Mesendoderm (in vitro differentiated cells): ENCODE data around the gene SIAH3.

ENCODE experiments used
- DNase-seq: peaks from one replicate; pipeline ENCODE4 v3.0.0; 2013
- H2AK5ac ChIP-seq: 2 replicates; pipeline ENCODE4 v1.6.1; 2013; ENCODE audit warnings: low read length, inconsistent platforms
- H2BK120ac ChIP-seq: 2 replicates; pipeline ENCODE4 v1.6.1; 2013; ENCODE audit warnings: low read depth, mild to moderate bottlenecking, low read length, moderate library complexity, mixed read lengths
- H2BK15ac ChIP-seq: replicated peaks from 2 replicates; pipeline ENCODE4 v1.6.1; 2013; ENCODE audit warnings: low read depth, mild to moderate bottlenecking, moderate library complexity
- H2BK5ac ChIP-seq: 2 replicates; pipeline ENCODE4 v1.6.1; 2013; ENCODE audit warnings: low read length, inconsistent platforms
- H3K18ac ChIP-seq: 2 replicates; pipeline ENCODE4 v1.6.1; 2013; ENCODE audit warnings: mild to moderate bottlenecking, low read length, mixed read lengths
- H3K23ac ChIP-seq: one replicate; pipeline ENCODE4 v1.6.1; 2013; ENCODE audit warnings: low read length
- H3K27ac ChIP-seq: 2 replicates; pipeline ENCODE4 v1.5.1; 2013; ENCODE audit warnings: low read depth, mild to moderate bottlenecking, inconsistent platforms, low read length, moderate library complexity
- H3K27me3 ChIP-seq: 2 replicates; pipeline ENCODE4 v1.6.1; 2013; ENCODE audit warnings: low read length, control low read depth, mild to moderate bottlenecking, inconsistent platforms; ENCODE audit not compliant: insufficient read depth, poor library complexity
- H3K36me3 ChIP-seq: 2 replicates; pipeline ENCODE4 v1.6.1; 2013; ENCODE audit warnings: low read length, inconsistent platforms; ENCODE audit not compliant: control insufficient read depth, insufficient read depth
- H3K4ac ChIP-seq: one replicate; pipeline ENCODE4 v1.6.1; 2013; ENCODE audit warnings: low read depth, mild to moderate bottlenecking, low read length, moderate library complexity
- H3K4me1 ChIP-seq: 2 replicates; pipeline ENCODE4 v1.6.1; 2013; ENCODE audit warnings: low read depth, low read length, inconsistent platforms; ENCODE audit not compliant: control insufficient read depth
- H3K4me2 ChIP-seq: 2 replicates; pipeline ENCODE4 v1.6.1; 2013; ENCODE audit warnings: low read length
- H3K4me3 ChIP-seq: 2 replicates; pipeline ENCODE4 v1.5.1; 2013; ENCODE audit warnings: mild to moderate bottlenecking, low read length
- H3K56ac ChIP-seq: one replicate; pipeline ENCODE4 v1.6.1; 2013; ENCODE audit warnings: low read length
- H3K79me1 ChIP-seq: 2 replicates; pipeline ENCODE4 v1.6.1; 2013; ENCODE audit warnings: low read length, inconsistent platforms
- H3K79me2 ChIP-seq: 2 replicates; pipeline ENCODE4 v1.6.1; 2013; ENCODE audit warnings: mild to moderate bottlenecking, low read length; ENCODE audit not compliant: control insufficient read depth, insufficient read depth
- H3K9ac ChIP-seq: 2 replicates; pipeline ENCODE4 v1.6.1; 2013; ENCODE audit warnings: low read length, inconsistent platforms
- H4K5ac ChIP-seq: one replicate; pipeline ENCODE4 v1.6.1; 2013; ENCODE audit warnings: low read length
- H4K8ac ChIP-seq: one replicate; pipeline ENCODE4 v1.6.1; 2013; ENCODE audit warnings: low read depth, mild to moderate bottlenecking, control low read depth, low read length, moderate library complexity
- WGBS: extraction: QIAGEN DNeasy Blood & Tissue Kit; methylation state at CpG from one replicate; pipeline ENCODE4 v1.1.7; 2013; ENCODE audit warnings: low lambda C conversion rate, missing lambda C conversion rate; ENCODE audit not compliant: insufficient coverage; ENCODE audit errors: extremely low coverage; 5-methylcytosine and 5-hydroxymethylcytosine counted together

Gene SIAH3

DNA sequence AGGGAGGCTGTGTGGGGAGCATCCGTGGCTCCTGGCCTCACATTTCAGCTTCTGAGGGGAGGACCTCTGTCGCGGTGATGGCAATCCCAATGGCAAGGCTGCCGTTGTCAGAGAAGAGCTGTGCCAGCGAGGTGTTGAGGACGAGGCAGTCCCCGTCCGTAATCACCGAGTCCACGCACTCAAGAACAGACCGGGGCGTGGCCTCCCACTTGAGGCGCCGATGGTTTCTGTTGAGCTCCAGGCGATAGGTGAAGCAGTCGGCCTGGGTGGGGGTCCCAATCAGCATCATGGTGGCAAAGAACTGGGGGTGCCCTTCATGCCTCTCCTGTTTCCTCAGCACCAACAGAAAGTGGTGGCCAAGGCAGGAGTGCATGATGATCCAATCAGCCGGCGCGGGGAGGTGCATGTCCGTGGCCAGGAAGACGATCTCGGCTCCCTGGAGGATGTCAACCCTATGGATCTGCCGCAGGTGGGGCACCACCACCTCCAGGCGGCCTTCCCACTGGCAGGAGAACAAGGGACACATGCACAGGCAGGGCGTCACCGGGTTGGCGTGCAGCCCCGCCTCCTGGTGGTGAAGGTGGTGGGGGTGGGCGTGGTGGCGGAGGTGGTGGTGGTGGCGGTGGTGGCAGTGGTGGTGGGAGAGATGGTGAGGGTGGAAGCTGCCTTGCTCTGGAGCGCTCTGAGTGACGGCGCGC is 68.1 kb downstream of the SIAH3 start:
- no peak overlapping the region for H3K9ac ChIP-seq
- H3K4me1 ChIP-seq, result peaks cover 1% of the 10 kb centered on the region
- no peak for DNase-seq
- H3K23ac ChIP-seq, result no peak overlapping the region
- H3K4me2 ChIP-seq, result no peak overlapping the region
- H4K5ac ChIP-seq, result no peak overlapping the region
- no peaks in the 10 kb centered on the region for H3K27me3 ChIP-seq
- H3K4me3 ChIP-seq, result no peak overlapping the region
- no peak overlapping the region for H3K27ac ChIP-seq
- no peak overlapping the region for H2AK5ac ChIP-seq
- no peak overlapping the region for H3K4ac ChIP-seq
- WGBS, result no CpG with 5 or more reads among the region's 35 CpGs
- no peak overlapping the region for H3K56ac ChIP-seq
- no peak overlapping the region for H3K18ac ChIP-seq
- H2BK5ac ChIP-seq, result no peak overlapping the region
- H2BK15ac ChIP-seq, result no peak overlapping the region
- H3K36me3 ChIP-seq, result no peaks in the 10 kb centered on the region
- H2BK120ac ChIP-seq, result no peak overlapping the region
- no peaks in the 10 kb centered on the region for H3K79me1 ChIP-seq
- H3K79me2 ChIP-seq, result no peaks in the 10 kb centered on the region
- no peak overlapping the region for H4K8ac ChIP-seq

DNA sequence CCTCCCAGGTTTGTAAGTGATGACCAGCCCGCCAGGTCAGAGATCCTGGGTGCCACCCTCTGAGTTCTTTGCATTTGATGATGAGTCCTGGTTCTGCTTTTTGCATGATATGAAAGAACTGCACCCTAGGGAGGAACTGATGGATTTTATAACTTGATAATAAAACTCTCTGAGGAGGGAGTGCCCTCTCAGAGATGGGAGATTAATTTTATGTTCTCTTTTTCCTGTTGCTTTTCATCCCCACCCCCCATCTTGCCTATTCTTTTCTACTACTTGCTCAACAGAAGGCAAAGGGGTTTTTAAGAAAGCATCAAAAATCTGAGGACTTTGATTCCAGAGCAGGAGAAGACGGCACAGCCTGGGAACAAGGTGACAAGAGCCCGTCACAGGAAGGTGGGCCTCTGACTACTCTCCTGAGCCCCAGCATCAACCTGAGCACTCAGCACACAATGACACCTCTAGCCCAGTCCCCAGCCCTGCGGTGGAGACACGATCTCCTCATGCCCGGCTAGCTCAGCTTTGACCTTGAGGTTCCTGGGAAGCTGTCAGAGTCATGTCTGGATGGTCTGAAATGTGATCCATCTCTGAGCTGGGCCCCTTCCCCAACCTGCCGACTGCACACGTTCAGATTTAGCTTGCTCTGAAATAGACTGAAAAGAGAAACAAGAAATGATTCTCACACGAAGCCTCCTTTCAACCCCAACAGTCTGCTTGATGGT is 69.1 kb downstream of the SIAH3 start:
- Histone ChIP-seq H3K4me3 (no peak overlapping the region), H3K56ac (no peak overlapping the region), H3K4me1 (no peaks in the 10 kb centered on the region), H2AK5ac (no peak overlapping the region), H2BK120ac (no peak overlapping the region), H3K79me2 (no peaks in the 10 kb centered on the region), H3K9ac (no peak overlapping the region), H4K8ac (no peak overlapping the region), H3K4me2 (no peak overlapping the region), H3K79me1 (no peaks in the 10 kb centered on the region), H3K36me3 (no peaks in the 10 kb centered on the region), H3K23ac (no peak overlapping the region), H2BK5ac (no peak overlapping the region), H3K27me3 (no peaks in the 10 kb centered on the region), H2BK15ac (no peak overlapping the region), H3K4ac (no peak overlapping the region), H3K27ac (no peak overlapping the region), H4K5ac (no peak overlapping the region), H3K18ac (no peak overlapping the region)
- no peak for DNase-seq
- WGBS, result no CpG with 5 or more reads among the region's 9 CpGs

DNA sequence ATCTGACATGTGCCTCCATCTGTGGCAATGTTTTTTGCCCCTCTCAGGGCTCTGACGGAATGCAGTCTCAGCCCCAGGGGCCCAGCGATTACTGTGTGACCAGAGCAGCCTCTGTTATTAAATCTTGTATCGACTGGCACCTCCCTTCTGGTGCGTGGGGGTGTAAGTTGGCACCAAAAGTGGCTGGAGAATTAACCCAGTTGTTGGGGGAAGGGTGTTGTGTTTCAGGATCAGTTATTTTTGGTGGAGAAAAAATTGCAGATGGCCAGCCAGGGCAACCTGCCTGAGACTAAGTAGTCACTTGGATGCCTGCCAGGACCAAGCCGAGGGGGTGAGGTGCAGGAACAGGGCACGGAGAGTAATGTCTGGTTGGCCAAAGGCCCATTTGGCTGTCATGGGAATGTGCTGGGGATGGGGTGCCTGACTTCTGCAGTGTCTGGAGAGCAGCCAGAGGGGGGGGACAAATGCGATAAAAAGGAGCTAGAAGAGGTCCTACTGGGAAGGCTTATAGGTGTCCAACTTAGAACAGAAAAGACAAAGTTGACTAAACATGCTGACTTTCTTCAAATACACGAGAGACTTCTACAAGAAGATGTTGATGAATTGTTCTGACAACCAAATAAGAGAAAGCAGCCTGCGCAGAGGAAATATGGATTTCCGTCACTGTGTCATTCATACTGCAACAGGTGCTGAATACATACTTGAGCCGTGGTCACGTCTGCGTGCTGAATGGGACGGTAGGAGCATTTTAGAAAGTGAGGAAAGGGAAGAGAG is 69.8 kb downstream of the SIAH3 start:
- H3K4ac ChIP-seq, result no peak overlapping the region
- no peak overlapping the region for H4K5ac ChIP-seq
- no peak overlapping the region for H3K56ac ChIP-seq
- H3K4me3 ChIP-seq, result no peak overlapping the region
- no peak overlapping the region for H2BK120ac ChIP-seq
- WGBS, result no CpG with 5 or more reads among the region's 14 CpGs
- H3K9ac ChIP-seq, result no peak overlapping the region
- no peaks in the 10 kb centered on the region for H3K4me1 ChIP-seq
- no peak overlapping the region for H2BK5ac ChIP-seq
- no peak overlapping the region for H2BK15ac ChIP-seq
- H3K18ac ChIP-seq, result no peak overlapping the region
- H3K36me3 ChIP-seq, result no peaks in the 10 kb centered on the region
- no peaks in the 10 kb centered on the region for H3K79me2 ChIP-seq
- H3K79me1 ChIP-seq, result no peaks in the 10 kb centered on the region
- no peak overlapping the region for H3K27ac ChIP-seq
- H3K4me2 ChIP-seq, result no peak overlapping the region
- no peaks in the 10 kb centered on the region for H3K27me3 ChIP-seq
- H2AK5ac ChIP-seq, result no peak overlapping the region
- DNase-seq, result no peak
- no peak overlapping the region for H4K8ac ChIP-seq
- no peak overlapping the region for H3K23ac ChIP-seq

DNA sequence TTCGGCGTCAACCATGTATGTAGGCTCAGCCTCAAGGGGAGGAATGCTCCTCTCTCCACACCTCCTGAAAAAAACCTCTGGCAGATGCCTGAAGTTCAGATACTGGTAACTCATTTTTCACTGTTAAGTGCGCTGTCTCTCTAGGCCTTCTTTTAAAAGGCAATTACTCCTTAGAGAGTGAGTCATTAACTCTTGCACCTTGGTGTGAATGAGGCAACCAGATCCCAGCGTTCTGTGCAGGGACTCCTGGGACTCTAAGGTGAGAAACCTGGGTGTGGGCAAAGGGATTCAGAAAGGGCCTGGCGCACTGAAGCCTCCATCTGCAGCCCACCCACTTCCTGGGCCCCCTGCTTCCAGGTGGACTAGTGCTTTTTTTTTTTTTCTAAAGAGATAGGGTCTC is 71.7 kb downstream of the SIAH3 start:
- Histone ChIP-seq H2AK5ac (no peak overlapping the region), H3K9ac (no peak overlapping the region), H2BK15ac (no peak overlapping the region), H3K27me3 (no peaks in the 10 kb centered on the region), H3K56ac (no peak overlapping the region), H2BK5ac (no peak overlapping the region), H3K4me1 (peaks cover 4% of the 10 kb centered on the region), H3K4ac (no peak overlapping the region), H4K8ac (no peak overlapping the region), H3K4me2 (no peak overlapping the region), H3K18ac (no peak overlapping the region), H3K79me2 (no peaks in the 10 kb centered on the region), H4K5ac (no peak overlapping the region), H3K4me3 (no peak overlapping the region), H2BK120ac (no peak overlapping the region), H3K27ac (no peak overlapping the region), H3K79me1 (no peaks in the 10 kb centered on the region), H3K36me3 (no peaks in the 10 kb centered on the region), H3K23ac (no peak overlapping the region)
- WGBS, result no CpG with 5 or more reads among the region's 5 CpGs
- DNase-seq, result peak; percentile 70

DNA sequence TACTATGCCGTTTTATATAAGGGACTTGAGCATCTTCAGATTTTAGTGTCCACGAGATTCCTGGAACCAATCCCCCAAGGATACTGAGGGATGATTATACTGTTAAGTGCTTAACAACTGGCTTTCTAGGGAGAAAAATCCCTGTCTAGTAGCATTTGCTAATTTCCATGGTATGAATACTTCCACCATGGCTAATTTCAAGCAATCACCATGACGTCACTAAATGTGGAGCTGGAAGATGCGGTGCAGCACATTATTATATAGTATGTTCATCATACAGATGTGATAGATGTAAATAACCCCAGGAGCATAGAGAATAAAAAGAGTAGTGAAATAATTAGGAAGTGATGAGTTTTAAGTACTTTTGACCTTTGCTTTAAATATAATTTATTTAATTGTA is 72.7 kb downstream of the SIAH3 start:
- Histone ChIP-seq H3K4ac (no peak overlapping the region), H3K4me2 (no peak overlapping the region), H3K4me3 (no peak overlapping the region), H4K8ac (no peak overlapping the region), H2BK5ac (no peak overlapping the region), H2BK15ac (no peak overlapping the region), H3K27me3 (no peaks in the 10 kb centered on the region), H3K4me1 (peaks cover 4% of the 10 kb centered on the region), H3K27ac (no peak overlapping the region), H4K5ac (no peak overlapping the region), H3K23ac (peak overlapping the region; percentile 4), H2AK5ac (no peak overlapping the region), H3K56ac (no peak overlapping the region), H3K18ac (no peak overlapping the region), H3K79me1 (no peaks in the 10 kb centered on the region), H2BK120ac (no peak overlapping the region), H3K79me2 (no peaks in the 10 kb centered on the region), H3K9ac (no peak overlapping the region), H3K36me3 (no peaks in the 10 kb centered on the region)
- no peak for DNase-seq
- WGBS, result no CpG with 5 or more reads among the region's 4 CpGs
